Measurements from ENCODE around the gene CTDSP1.

Gene CTDSP1

GRCh38 chr2:218375212-218375611 lies 24.5 kb upstream of the CTDSP1 start:
- Histone ChIP-seq H3K9ac (ENCODE audit: low read length) (no peak overlapping the region), H3K9me3 (replicated peaks; ENCODE audit: insufficient read depth, low read length) (no peaks in the 10 kb centered on the region)

GRCh38 chr2:218378053-218378452 lies 21.6 kb upstream of the CTDSP1 start:
- H3K36me3 ChIP-seq (replicated peaks; ENCODE audit: insufficient read depth, low read length): no peaks in the 10 kb centered on the region
- H3K9ac ChIP-seq (ENCODE audit: low read length): no peak overlapping the region
- TF ChIP-seq EZH2phosphoT487 (IDR thresholded peaks at IDR 0.05; ENCODE audit: low read length) (no peak), EZH2 (optimal IDR thresholded peaks at IDR 0.05; ENCODE audit: low read depth, low read length) (no peak), CTCF (IDR thresholded peaks at IDR 0.05; ENCODE audit: low read length) (no peak)

More at GRCh38 chr2:218375212-218375611, 24.5 kb upstream of the CTDSP1 start:
- no peaks in the 10 kb centered on the region for H3K79me2 ChIP-seq (ENCODE audit: low read length)
- H3K27ac ChIP-seq (ENCODE audit: low read length): no peak overlapping the region
- H3K27me3 ChIP-seq (replicated peaks; ENCODE audit: insufficient read depth, low read length): no peaks in the 10 kb centered on the region
- H3K9me2 ChIP-seq (replicated peaks; ENCODE audit: insufficient read depth, low read length): no peaks in the 10 kb centered on the region
- no peaks in the 10 kb centered on the region for H3F3A ChIP-seq (ENCODE audit: insufficient read depth, low read length)
- no peak overlapping the region for H3K4me2 ChIP-seq (ENCODE audit: low read depth, low read length)
- DNase-seq: no peak
- no peaks in the 10 kb centered on the region for H3K4me1 ChIP-seq (ENCODE audit: low read length)
- H3K4me3 ChIP-seq (ENCODE audit: low read length): no peak overlapping the region
- TF ChIP-seq CTCF (IDR thresholded peaks at IDR 0.05; ENCODE audit: low read length): no peak
- TF ChIP-seq EZH2 (optimal IDR thresholded peaks at IDR 0.05; ENCODE audit: low read depth, low read length): no peak
- TF ChIP-seq EZH2phosphoT487 (IDR thresholded peaks at IDR 0.05; ENCODE audit: low read length): no peak
- H3K36me3 ChIP-seq (replicated peaks; ENCODE audit: insufficient read depth, low read length): no peaks in the 10 kb centered on the region
- no peaks in the 10 kb centered on the region for H4K20me1 ChIP-seq (ENCODE audit: insufficient read depth, low read length)
- no peak overlapping the region for H2AFZ ChIP-seq (ENCODE audit: low read length)

GRCh38 chr2:218381916-218382366 lies 17.7 kb upstream of the CTDSP1 start, which contains the start of gene SLC11A1:
SLC11A1 (plus strand) TSS chr2:218382273; CDS start chr2:218382369, 96 bp downstream.
- no peak within 1 kb of the TSS for H3K9ac ChIP-seq (ENCODE audit: low read length)
- no peak for DNase-seq

More at GRCh38 chr2:218378053-218378452, 21.6 kb upstream of the CTDSP1 start:
- no peaks in the 10 kb centered on the region for H3K79me2 ChIP-seq (ENCODE audit: low read length)
- H3K9me3 ChIP-seq (replicated peaks; ENCODE audit: insufficient read depth, low read length): no peaks in the 10 kb centered on the region
- no peaks in the 10 kb centered on the region for H3K27me3 ChIP-seq (replicated peaks; ENCODE audit: insufficient read depth, low read length)
- no peaks in the 10 kb centered on the region for H3F3A ChIP-seq (ENCODE audit: insufficient read depth, low read length)
- no peak overlapping the region for H3K4me3 ChIP-seq (ENCODE audit: low read length)
- no peaks in the 10 kb centered on the region for H3K9me2 ChIP-seq (replicated peaks; ENCODE audit: insufficient read depth, low read length)
- DNase-seq: no peak
- H3K4me2 ChIP-seq (ENCODE audit: low read depth, low read length): no peak overlapping the region
- H3K4me1 ChIP-seq (ENCODE audit: low read length): no peaks in the 10 kb centered on the region
- H2AFZ ChIP-seq (ENCODE audit: low read length): no peak overlapping the region
- no peaks in the 10 kb centered on the region for H4K20me1 ChIP-seq (ENCODE audit: insufficient read depth, low read length)
- no peak overlapping the region for H3K27ac ChIP-seq (ENCODE audit: low read length)

More at GRCh38 chr2:218381916-218382366, 17.7 kb upstream of the CTDSP1 start, which contains the start of gene SLC11A1:
- Histone ChIP-seq H3K27me3 (replicated peaks; ENCODE audit: insufficient read depth, low read length) (peaks cover 7% of the 10 kb centered on the region; the same call in 1 of the 2 replicates), H3K9me2 (replicated peaks; ENCODE audit: insufficient read depth, low read length) (no peaks in the 10 kb centered on the region), H3K4me2 (ENCODE audit: low read depth, low read length) (no peak within 1 kb of the TSS), H3K9me3 (replicated peaks; ENCODE audit: insufficient read depth, low read length) (no peaks in the 10 kb centered on the region), H2AFZ (ENCODE audit: low read length) (no peak within 1 kb of the TSS), H3K36me3 (replicated peaks; ENCODE audit: insufficient read depth, low read length) (no peaks in the 10 kb centered on the region), H3K4me1 (ENCODE audit: low read length) (no peaks in the 10 kb centered on the region), H4K20me1 (ENCODE audit: insufficient read depth, low read length) (no peaks in the 10 kb centered on the region), H3K79me2 (ENCODE audit: low read length) (no peaks in the 10 kb centered on the region), H3F3A (ENCODE audit: insufficient read depth, low read length) (no peaks in the 10 kb centered on the region), H3K4me3 (ENCODE audit: low read length) (no peak within 1 kb of the TSS), H3K27ac (ENCODE audit: low read length) (no peak within 1 kb of the TSS)
- TF ChIP-seq EZH2phosphoT487 (IDR thresholded peaks at IDR 0.05; ENCODE audit: low read length) (no peak), EZH2 (optimal IDR thresholded peaks at IDR 0.05; ENCODE audit: low read depth, low read length) (no peak), CTCF (IDR thresholded peaks at IDR 0.05; ENCODE audit: low read length) (no peak)
